Lung (tissue), 12 donors: Measurements from ENCODE around the gene SLC6A18. TPM values are rescaled to one million over a fixed set of nuclear protein-coding genes. Genes with fewer than 3 reads are reported as not detected.
"Not testable (repeated sequence)": the region's sequence is repeated elsewhere in the genome, so short reads cannot be mapped to it uniquely, and the experiment has no call there.

Experiments
- ATAC-seq: fragments of 200-7000 bp; cut with Tn5 transposase; one replicate; pipeline ENCODE4 v1.9.1; 2020; ENCODE audit warnings: moderate number of reproducible peaks; ENCODE audit not compliant: insufficient read depth, low FRiP score
- DNase-seq, 3 donors: peaks; one replicate each; pipeline ENCODE4 v3.0.0-alpha.2; 2013 to 2017
- H3K27ac ChIP-seq, 2 donors: one replicate each; pipeline ENCODE4 v1.5.1; 2013; ENCODE audit warnings: mild to moderate bottlenecking in 2 of 2, moderate library complexity in 2 of 2, control low read depth in 1 of 2, inconsistent platforms in 1 of 2, low read depth in 1 of 2, low read length in 1 of 2
- H3K27me3 ChIP-seq, 3 donors: one replicate each; pipeline ENCODE4 v1.5.1; 2013; ENCODE audit warnings: low read length in 2 of 3; ENCODE audit not compliant: control insufficient read depth in 3 of 3, insufficient read depth in 3 of 3
- H3K36me3 ChIP-seq, 4 donors: one replicate each; pipeline ENCODE4 v1.5.1; 2013; ENCODE audit warnings: low read length in 4 of 4, mild to moderate bottlenecking in 1 of 4, moderate library complexity in 1 of 4; ENCODE audit not compliant: control insufficient read depth in 4 of 4, insufficient read depth in 4 of 4
- H3K4me1 ChIP-seq, 5 donors: one replicate each; pipeline ENCODE4 v1.5.1; 2013; ENCODE audit warnings: low read length in 5 of 5, mild to moderate bottlenecking in 2 of 5, moderate library complexity in 1 of 5; ENCODE audit not compliant: control insufficient read depth in 5 of 5, insufficient read depth in 5 of 5
- H3K4me3 ChIP-seq: one replicate; pipeline ENCODE4 v1.5.1; 2013; ENCODE audit warnings: mild to moderate bottlenecking, control low read depth, moderate library complexity
- H3K9ac ChIP-seq, 2 donors: one replicate each; pipeline ENCODE4 v1.5.1; 2013; ENCODE audit warnings: low read length in 2 of 2, control low read depth in 1 of 2; ENCODE audit not compliant: insufficient read depth in 1 of 2
- H3K9me3 ChIP-seq, 4 donors: one replicate each; pipeline ENCODE4 v1.5.1; 2013; ENCODE audit warnings: low read length in 3 of 4, mild to moderate bottlenecking in 1 of 4, moderate library complexity in 1 of 4; ENCODE audit not compliant: control insufficient read depth in 4 of 4, insufficient read depth in 3 of 4
- WGBS, 2 donors: extraction: QIAGEN DNeasy Blood & Tissue Kit; methylation state at CpG; one replicate each; pipeline ENCODE4 v1.1.7; 2013; 5-methylcytosine and 5-hydroxymethylcytosine counted together
- polyA plus RNA-seq, 2 donors: library from polyadenylated mRNA; stranded (reverse); fragments of 200-250 nt; gene quantifications; one replicate each; pipeline ENCODE4 v1.2.1, GENCODE V29; 2013
- total RNA-seq, 2 donors: library from RNA; depleted of rRNA in 1 of 2; stranded (reverse); fragments of >200 nt in 1 of 2; gene quantifications; one replicate each; pipeline ENCODE4 v1.2.1, GENCODE V29; 2014 to 2021
- TF ChIP-seq, protein P1 (sequence below): IDR thresholded peaks from 2 replicates; pipeline ENCODE4 v1.5.1; 2012; ENCODE audit warnings: mild to moderate bottlenecking; ENCODE audit errors: control extremely low read depth, extremely low read depth
- donor health status: control.
- donor health status: control.
- donor health status: Bipolar disorder and iron deficiency.
- donor health status: healthy.
- donor health status: DM: yes; HTN: yes; CAD: no.

SLC6A18 gene
- total and polyA plus RNA-seq, 4 donors = not detected

DNA sequence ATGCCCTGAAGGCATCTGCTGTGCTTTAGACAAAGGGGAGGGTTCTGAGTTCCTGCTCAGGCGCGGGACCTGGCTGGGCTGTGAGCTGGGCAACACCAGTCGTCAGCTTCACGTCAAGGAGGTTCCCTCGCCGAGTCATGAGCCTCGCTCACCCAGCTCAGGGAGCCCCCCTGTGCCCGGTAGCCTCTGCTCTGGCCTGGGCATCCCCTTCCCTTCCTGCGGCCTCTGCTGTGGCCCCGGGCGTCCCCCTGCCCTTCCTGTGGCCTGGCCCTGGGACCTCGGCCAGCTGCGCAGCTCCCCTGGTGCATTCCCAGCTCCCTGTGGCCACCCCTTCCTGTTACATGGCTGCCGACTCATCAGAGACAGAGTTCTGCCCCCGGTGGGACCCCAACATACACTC is 39.8 kb downstream of the SLC6A18 start:
- WGBS, 2 donors = 82 to 86% methylated on average over 15 of the region's 15 CpGs
- DNase-seq (no peak), ATAC-seq (no peak)
- TF ChIP-seq, protein P1, sequence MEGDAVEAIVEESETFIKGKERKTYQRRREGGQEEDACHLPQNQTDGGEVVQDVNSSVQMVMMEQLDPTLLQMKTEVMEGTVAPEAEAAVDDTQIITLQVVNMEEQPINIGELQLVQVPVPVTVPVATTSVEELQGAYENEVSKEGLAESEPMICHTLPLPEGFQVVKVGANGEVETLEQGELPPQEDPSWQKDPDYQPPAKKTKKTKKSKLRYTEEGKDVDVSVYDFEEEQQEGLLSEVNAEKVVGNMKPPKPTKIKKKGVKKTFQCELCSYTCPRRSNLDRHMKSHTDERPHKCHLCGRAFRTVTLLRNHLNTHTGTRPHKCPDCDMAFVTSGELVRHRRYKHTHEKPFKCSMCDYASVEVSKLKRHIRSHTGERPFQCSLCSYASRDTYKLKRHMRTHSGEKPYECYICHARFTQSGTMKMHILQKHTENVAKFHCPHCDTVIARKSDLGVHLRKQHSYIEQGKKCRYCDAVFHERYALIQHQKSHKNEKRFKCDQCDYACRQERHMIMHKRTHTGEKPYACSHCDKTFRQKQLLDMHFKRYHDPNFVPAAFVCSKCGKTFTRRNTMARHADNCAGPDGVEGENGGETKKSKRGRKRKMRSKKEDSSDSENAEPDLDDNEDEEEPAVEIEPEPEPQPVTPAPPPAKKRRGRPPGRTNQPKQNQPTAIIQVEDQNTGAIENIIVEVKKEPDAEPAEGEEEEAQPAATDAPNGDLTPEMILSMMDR = no peak
- Histone ChIP-seq H3K4me3 (no peak overlapping the region), H3K9ac (no peak overlapping the region), H3K27ac (no peak overlapping the region), H3K4me1 (no peaks in the 10 kb centered on the region), H3K27me3 (no peaks in the 10 kb centered on the region), H3K9me3 (peaks cover 0 to 22% (median 7%) of the 10 kb centered on the region in 4 donors), H3K36me3 (no peaks in the 10 kb centered on the region)

DNA sequence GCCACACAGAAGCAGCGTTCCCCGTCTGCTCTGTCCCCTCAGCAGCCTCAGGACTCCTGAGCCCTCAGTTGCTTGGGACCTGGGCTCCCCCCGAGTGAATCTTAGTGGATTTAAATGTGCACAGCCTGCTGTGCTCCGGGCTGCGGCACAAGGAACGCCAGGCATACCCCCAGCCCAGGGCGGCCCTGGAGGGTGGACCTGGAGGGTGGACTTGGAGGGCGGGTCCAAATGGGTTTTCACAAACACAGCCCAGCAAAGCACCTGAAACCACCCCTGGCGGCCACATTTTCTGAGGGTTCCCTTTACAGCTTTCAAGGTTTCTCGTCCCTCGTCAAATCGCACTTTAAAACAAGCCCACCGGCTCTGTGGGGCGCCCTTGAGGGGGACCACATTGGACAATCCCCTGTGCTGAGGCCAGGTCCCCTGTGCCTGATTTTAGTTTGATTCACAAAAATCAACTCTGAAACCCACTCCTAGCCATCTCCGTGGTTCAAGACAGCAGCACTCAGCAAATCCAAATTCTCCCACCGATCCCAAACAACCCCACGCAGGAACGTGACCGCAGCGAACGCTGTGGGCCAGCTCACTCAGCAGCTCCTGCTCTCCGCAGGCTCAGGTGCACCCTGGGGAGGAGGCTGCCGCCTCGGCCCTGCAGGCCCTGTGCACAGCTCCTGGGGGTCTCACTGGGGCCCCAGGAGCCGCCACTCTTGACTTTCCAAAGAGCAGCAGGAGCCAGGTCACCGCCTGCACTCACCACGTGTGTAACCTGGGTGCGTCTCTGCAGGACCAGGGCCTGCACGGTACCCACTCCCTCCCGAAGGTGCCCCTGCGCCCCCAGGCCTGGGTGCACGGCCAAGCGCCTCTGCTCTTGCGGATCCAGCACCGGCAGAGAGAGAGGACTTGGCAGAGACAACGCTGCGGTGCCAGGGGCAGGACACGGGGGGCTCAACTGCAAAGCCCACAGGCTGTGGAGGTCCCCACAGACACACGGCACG is 40.6 kb downstream of the SLC6A18 start:
- ATAC-seq = no peak

DNA sequence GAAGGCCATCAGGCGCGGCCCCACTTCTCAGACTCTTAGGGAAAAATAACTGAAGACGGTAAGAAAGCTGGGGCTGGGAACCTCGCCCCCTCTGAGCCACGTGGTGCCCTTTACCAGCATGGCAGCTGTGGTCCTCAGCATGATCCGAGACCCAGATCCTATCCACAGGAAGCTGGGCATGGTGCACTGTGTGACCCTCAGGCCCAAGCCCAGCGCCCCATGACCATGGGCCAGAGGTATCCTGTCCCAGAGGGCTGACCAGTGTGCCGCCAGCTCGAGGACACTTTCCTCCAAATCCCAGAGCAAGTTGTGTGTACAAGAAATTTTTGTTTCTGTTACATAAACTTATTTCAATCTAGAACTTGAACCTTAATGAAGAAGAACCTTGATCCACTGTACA is 41.6 kb downstream of the SLC6A18 start:
- Histone ChIP-seq H3K36me3 (no peaks in the 10 kb centered on the region), H3K27me3 (no peaks in the 10 kb centered on the region), H3K9ac (no peak overlapping the region), H3K9me3 (peaks cover 0 to 10% (median 4%) of the 10 kb centered on the region in 4 donors), H3K4me1 (no peaks in the 10 kb centered on the region), H3K4me3 (no peak overlapping the region), H3K27ac (no peak overlapping the region)
- ATAC-seq (no peak), DNase-seq (no peak)
- 85 to 92% methylated on average over 9 of the region's 9 CpGs for WGBS, 2 donors
- TF ChIP-seq, protein P1 = no peak

More for the DNA sequence above, 40.6 kb downstream of the SLC6A18 start:
- Histone ChIP-seq H3K9me3 (peaks cover 0 to 16% (median 7%) of the 10 kb centered on the region in 4 donors), H3K4me3 (no peak overlapping the region), H3K36me3 (no peaks in the 10 kb centered on the region), H3K4me1 (no peaks in the 10 kb centered on the region), H3K27me3 (no peaks in the 10 kb centered on the region), H3K27ac (no peak overlapping the region), H3K9ac (no peak overlapping the region)
- TF ChIP-seq, protein P1 = no peak
- no peak for DNase-seq
- 92 to 96% methylated on average over 39 to 40 of the region's 40 CpGs for WGBS, 2 donors

DNA sequence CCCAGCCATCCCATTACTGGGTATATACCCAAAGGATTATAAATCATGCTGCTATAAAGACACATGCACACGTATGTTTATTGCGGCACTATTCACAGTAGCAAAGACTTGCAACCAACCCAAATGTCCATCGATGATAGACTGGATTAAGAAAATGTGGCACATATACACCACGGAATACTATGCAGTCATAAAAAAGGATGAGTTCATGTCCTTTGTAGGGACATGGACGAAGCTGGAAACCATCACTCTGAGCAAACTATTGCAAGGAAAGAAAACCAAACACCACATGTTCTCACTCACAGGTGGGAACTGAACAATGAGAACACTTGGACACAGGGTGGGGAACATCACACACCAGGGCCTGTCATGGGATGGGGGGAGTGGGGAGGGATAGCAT is 42.3 kb downstream of the SLC6A18 start:
- DNase-seq, H3K4me1 ChIP-seq, H3K4me3 ChIP-seq, H3K27me3 ChIP-seq, H3K9ac ChIP-seq, H3K27ac ChIP-seq, H3K9me3 ChIP-seq, ATAC-seq, H3K36me3 ChIP-seq: not testable (repeated sequence)
- 95 to 96% methylated on average over 5 of the region's 5 CpGs for WGBS, 2 donors
